ENCODE measurements around the gene OR6J1. TPM values are rescaled to one million over a fixed set of nuclear protein-coding genes. Genes with fewer than 3 reads are reported as not detected.

The OR6J1 gene
- total RNA-seq, 1 experiment from 2014 or later: 0.18 TPM

GRCh38 chr14:22598099-22598895 is 45.9 kb downstream of the OR6J1 start, which contains the start of gene ABHD4:
Gene ABHD4, plus strand, starts transcription at chr14:22598300. Its CDS starts 7 bp downstream, at chr14:22598307.
- H3K36me3 ChIP-seq (ENCODE audit: control insufficient read depth, insufficient read depth, low read length): peaks cover 6% of the 10 kb centered on the region
- Mint-ChIP-seq H3K4me3 (ENCODE audit: unreplicated experiment) (peak within 1 kb of the TSS; percentile 97), H3K36me3 (ENCODE audit: insufficient read depth, unreplicated experiment) (peaks cover 13% of the 10 kb centered on the region), H3K27ac (ENCODE audit: unreplicated experiment) (peak within 1 kb of the TSS; percentile 94), H3K4me1 (ENCODE audit: low read depth, unreplicated experiment) (peaks cover 19% of the 10 kb centered on the region), H3K9me3 (ENCODE audit: unreplicated experiment) (peaks cover 4% of the 10 kb centered on the region), H3K27me3 (ENCODE audit: insufficient read depth, unreplicated experiment) (no peaks in the 10 kb centered on the region)
- TF ChIP-seq CTCF (IDR thresholded peaks at IDR 0.05; ENCODE audit: insufficient read depth in 1 of 2, low read depth in 1 of 2, low read length in 1 of 2, severe bottlenecking in 1 of 2, unreplicated experiment in 1 of 2): no peak
- CTCF ChIA-PET: interaction anchor here (0.5 to 3.1 kb wide), 12 partner anchors 8 to 1768 kb away, joined by 3 to 21 read pairs (median 6); partner anchors contain the start of genes DAD1 and OR6J1
- BruUV-seq (replicated peaks): TSS peak; percentile 77
- no peaks in the 10 kb centered on the region for H3K27me3 ChIP-seq (replicated peaks; ENCODE audit: control insufficient read depth, insufficient read depth, low read length)
- DNase-seq: peak; percentile 74 to 85
- peak within 1 kb of the TSS; percentile 84 for H3K4me3 ChIP-seq (ENCODE audit: low read depth, low read length)
- no peaks in the 10 kb centered on the region for H3K9me3 ChIP-seq
- H3K4me1 ChIP-seq: peaks cover 55% of the 10 kb centered on the region
- POLR2A ChIA-PET: interaction anchor here (0.7 to 2.8 kb wide), 5 partner anchors 9 to 55 kb away, joined by 4 to 46 read pairs (median 5); partner anchors contain the start of gene DAD1
- intact Hi-C loops (cut with micrococcal nuclease; ENCODE audit: unreplicated experiment): loop anchor here (1.0 to 2.0 kb wide), 5 partner anchors 9 to 55 kb away; partner anchors contain the start of genes DAD1 and OR6J1

- intact Hi-C loops (cut with micrococcal nuclease; ENCODE audit: unreplicated experiment): loop anchor here (1.0 to 2.0 kb wide), 5 partner anchors 8 to 55 kb away; partner anchors contain the start of genes DAD1 and OR6J1
- H3K4me3 ChIP-seq (ENCODE audit: low read depth, low read length): peak overlapping the region; percentile 84
- Mint-ChIP-seq H3K36me3 (ENCODE audit: insufficient read depth, unreplicated experiment) (peaks cover 8% of the 10 kb centered on the region), H3K27me3 (ENCODE audit: insufficient read depth, unreplicated experiment) (no peaks in the 10 kb centered on the region), H3K4me3 (ENCODE audit: unreplicated experiment) (peak overlapping the region; percentile 97), H3K4me1 (ENCODE audit: low read depth, unreplicated experiment) (peaks cover 13% of the 10 kb centered on the region), H3K27ac (ENCODE audit: unreplicated experiment) (peak overlapping the region; percentile 94), H3K9me3 (ENCODE audit: unreplicated experiment) (no peaks in the 10 kb centered on the region)
- H3K4me1 ChIP-seq: peaks cover 50% of the 10 kb centered on the region
- no peak for TF ChIP-seq CTCF (IDR thresholded peaks at IDR 0.05; ENCODE audit: insufficient read depth in 1 of 2, low read depth in 1 of 2, low read length in 1 of 2, severe bottlenecking in 1 of 2, unreplicated experiment in 1 of 2)
- H3K27me3 ChIP-seq (replicated peaks; ENCODE audit: control insufficient read depth, insufficient read depth, low read length): no peaks in the 10 kb centered on the region
- CTCF ChIA-PET: interaction anchor here (0.5 to 3.1 kb wide), 7 partner anchors 8 to 55 kb away, joined by 3 to 21 read pairs (median 5); partner anchors contain the start of genes DAD1 and OR6J1
- H3K9me3 ChIP-seq: no peaks in the 10 kb centered on the region
- peaks cover 6% of the 10 kb centered on the region for H3K36me3 ChIP-seq (ENCODE audit: control insufficient read depth, insufficient read depth, low read length)
- no TSS peak for BruUV-seq (replicated peaks)
- POLR2A ChIA-PET: interaction anchor here (2.8 kb wide), 1 partner anchor 9 kb away, joined by 46 read pairs; the partner anchor contains the start of gene DAD1
- DNase-seq: no peak
Observed at GRCh38 chr14:22597771-22598098, 46.4 kb downstream of the OR6J1 start.

DNA sequence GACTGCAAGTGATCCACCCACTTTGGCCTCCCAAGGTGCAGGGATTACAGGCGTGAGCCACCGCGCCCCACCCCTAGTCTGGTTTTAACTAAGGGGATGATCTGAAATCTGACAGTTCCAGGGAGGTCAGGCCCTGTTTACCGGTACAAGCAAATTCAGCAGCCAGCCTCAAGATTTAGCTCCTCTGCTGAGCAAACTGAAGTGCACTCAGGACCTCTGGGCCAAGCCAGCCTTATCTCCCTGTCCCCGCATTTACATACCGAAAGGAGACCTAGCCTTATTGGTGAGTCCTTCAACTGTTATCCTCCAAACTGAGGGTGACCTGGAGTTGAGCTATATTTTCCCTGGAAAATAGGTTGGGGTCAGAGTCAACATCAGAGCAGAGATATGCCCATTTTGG is 46.9 kb downstream of the OR6J1 start:
- peak overlapping the region; percentile 97 for H3K4me3 Mint-ChIP-seq (ENCODE audit: unreplicated experiment)
- Histone ChIP-seq H3K4me1 (peaks cover 46% of the 10 kb centered on the region), H3K27me3 (replicated peaks; ENCODE audit: control insufficient read depth, insufficient read depth, low read length) (no peaks in the 10 kb centered on the region), H3K4me3 (ENCODE audit: low read depth, low read length) (peak overlapping the region; percentile 84), H3K36me3 (ENCODE audit: control insufficient read depth, insufficient read depth, low read length) (peaks cover 2% of the 10 kb centered on the region), H3K9me3 (no peaks in the 10 kb centered on the region)
- no peaks in the 10 kb centered on the region for H3K27me3 Mint-ChIP-seq (ENCODE audit: insufficient read depth, unreplicated experiment)
- peaks cover 8% of the 10 kb centered on the region for H3K4me1 Mint-ChIP-seq (ENCODE audit: low read depth, unreplicated experiment)
- H3K36me3 Mint-ChIP-seq (ENCODE audit: insufficient read depth, unreplicated experiment): peaks cover 3% of the 10 kb centered on the region
- intact Hi-C loops (cut with micrococcal nuclease; ENCODE audit: unreplicated experiment): no loop called here
- ChIA-PET POLR2A (interaction anchor here (2.8 kb wide), 1 partner anchor 8 kb away, joined by 46 read pairs; the partner anchor contains the start of gene DAD1), CTCF (interaction anchor here (0.7 to 3.1 kb wide), 7 partner anchors 8 to 56 kb away, joined by 3 to 21 read pairs (median 5); partner anchors contain the start of genes DAD1 and OR6J1)
- no TSS peak for BruUV-seq (replicated peaks)
- no peak for DNase-seq
- no peaks in the 10 kb centered on the region for H3K9me3 Mint-ChIP-seq (ENCODE audit: unreplicated experiment)
- peak overlapping the region; percentile 94 for H3K27ac Mint-ChIP-seq (ENCODE audit: unreplicated experiment)
- no peak for TF ChIP-seq CTCF (IDR thresholded peaks at IDR 0.05; ENCODE audit: insufficient read depth in 1 of 2, low read depth in 1 of 2, low read length in 1 of 2, severe bottlenecking in 1 of 2, unreplicated experiment in 1 of 2)

Data from Caco-2 (cell line).